ENCODE results near the gene TYK2. TPM values are rescaled to one million over a fixed set of nuclear protein-coding genes. Genes with fewer than 3 reads are reported as not detected.

TYK2 gene
- total RNA-seq, 3 donors from 2014 or later: 104 to 142 (median 123) TPM

DNA sequence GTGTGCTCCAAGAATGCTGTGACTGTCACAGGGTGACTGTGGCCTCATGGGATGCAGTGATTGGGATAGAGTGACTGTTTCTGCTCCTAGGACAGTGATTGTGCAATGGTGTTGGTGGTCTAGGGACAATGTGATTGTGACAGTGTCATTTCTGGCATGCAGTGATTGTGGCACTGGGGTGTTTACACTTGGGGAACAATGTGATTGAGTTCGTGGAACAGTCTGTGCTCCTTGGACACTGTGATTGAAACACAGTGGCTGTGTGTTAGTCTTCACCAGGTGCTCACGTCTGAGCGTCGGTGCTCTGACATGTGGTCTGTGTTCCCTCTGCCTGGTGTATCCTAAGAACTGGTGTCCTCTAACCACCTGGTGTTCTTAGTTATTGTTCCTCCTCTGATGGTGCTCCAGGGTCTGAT lies 41.7 kb upstream of the TYK2 start:
- DNase-seq (no peak), ATAC-seq (no peak)
- Histone ChIP-seq H3K4me3 (no peak overlapping the region), H3K36me3 (ENCODE audit: low read depth) (no peaks in the 10 kb centered on the region), H3K4me1 (ENCODE audit: low read depth) (peaks cover 33% of the 10 kb centered on the region), H3K9me3 (no peaks in the 10 kb centered on the region)
- TF ChIP-seq, protein P1, sequence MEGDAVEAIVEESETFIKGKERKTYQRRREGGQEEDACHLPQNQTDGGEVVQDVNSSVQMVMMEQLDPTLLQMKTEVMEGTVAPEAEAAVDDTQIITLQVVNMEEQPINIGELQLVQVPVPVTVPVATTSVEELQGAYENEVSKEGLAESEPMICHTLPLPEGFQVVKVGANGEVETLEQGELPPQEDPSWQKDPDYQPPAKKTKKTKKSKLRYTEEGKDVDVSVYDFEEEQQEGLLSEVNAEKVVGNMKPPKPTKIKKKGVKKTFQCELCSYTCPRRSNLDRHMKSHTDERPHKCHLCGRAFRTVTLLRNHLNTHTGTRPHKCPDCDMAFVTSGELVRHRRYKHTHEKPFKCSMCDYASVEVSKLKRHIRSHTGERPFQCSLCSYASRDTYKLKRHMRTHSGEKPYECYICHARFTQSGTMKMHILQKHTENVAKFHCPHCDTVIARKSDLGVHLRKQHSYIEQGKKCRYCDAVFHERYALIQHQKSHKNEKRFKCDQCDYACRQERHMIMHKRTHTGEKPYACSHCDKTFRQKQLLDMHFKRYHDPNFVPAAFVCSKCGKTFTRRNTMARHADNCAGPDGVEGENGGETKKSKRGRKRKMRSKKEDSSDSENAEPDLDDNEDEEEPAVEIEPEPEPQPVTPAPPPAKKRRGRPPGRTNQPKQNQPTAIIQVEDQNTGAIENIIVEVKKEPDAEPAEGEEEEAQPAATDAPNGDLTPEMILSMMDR (IDR thresholded peaks at IDR 0.05): no peak
- intact Hi-C loops (cut with DNase I, micrococcal nuclease): no loop called here

DNA sequence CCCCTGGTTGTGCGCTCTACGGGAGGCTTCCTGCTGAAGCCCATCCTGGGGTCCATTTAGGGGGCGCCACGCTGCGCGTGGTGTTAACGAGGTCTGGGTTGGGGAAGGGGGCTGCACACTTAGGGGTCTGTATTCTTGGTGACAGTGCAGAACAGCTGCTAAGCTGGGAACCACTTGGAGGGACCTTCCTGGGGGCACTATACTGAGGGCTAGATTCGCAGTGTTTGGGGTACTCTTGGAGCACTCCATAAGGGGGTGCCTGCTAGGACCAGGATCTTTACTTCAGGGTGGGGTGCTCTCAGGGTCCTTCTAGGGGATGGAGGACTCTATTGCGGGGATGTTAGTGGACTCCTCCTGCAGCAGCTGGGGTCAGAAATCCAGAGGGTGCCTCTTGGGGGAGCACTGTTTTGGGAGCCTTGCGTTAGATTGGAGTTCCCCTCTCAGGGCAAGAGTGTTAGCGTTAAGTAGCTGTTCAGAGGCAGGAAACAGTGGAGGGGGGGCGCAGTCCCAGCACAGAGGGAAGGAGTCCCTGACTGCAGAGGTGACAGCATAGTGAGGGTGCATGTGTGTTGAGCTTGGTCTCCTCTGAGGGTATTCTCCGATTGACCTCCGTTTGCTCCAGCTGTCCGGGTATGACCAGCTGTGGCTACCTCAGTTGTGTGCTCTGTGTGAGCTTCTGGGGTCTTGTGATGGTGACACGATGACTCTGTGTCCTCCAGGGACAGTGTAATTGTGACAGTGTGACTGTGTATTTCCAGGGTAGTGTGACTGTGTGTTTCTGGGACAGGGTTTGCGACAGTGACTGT lies 41.1 kb upstream of the TYK2 start:
- H3K4me1 ChIP-seq (ENCODE audit: low read depth): peaks cover 35% of the 10 kb centered on the region
- H3K36me3 ChIP-seq (ENCODE audit: low read depth): no peaks in the 10 kb centered on the region
- no peak overlapping the region for H3K4me3 ChIP-seq
- no peak for ATAC-seq
- intact Hi-C loops (cut with DNase I, micrococcal nuclease): no loop called here
- TF ChIP-seq, protein P1 (IDR thresholded peaks at IDR 0.05): no peak
- no peak for DNase-seq
- no peaks in the 10 kb centered on the region for H3K9me3 ChIP-seq

DNA sequence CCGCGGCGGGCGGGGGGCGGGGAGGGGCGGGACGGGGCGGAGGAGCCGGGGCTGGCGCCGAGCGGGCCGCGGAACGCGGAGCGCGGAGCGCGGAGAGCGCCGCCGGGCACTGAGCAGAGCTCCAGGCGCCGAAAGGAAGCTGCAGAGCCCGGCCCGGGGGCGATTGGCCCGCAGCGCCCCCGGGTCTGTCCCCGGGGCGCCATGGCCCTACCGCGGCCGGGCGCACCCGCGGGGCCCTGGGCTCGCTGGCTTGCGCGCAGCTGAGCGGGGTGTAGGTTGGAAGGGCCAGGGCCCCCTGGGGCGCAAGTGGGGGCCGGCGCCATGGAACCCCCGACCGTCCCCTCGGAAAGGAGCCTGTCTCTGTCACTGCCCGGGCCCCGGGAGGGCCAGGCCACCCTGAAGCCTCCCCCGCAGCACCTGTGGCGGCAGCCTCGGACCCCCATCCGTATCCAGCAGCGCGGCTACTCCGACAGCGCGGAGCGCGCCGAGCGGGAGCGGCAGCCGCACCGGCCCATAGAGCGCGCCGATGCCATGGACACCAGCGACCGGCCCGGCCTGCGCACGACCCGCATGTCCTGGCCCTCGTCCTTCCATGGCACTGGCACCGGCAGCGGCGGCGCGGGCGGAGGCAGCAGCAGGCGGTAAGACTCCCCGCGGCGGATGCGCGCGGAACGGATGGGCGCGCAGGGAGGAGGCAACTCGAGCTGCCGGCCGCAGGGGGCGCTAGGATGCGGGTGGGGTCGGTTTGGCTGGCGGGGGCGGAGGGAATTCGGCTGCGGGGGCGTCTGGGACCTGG lies 40.3 kb upstream of the TYK2 start, which contains the start of gene PDE4A:
PDE4A (plus strand) TSS at position 95 of the 796 bp plus-strand sequence; CDS start at position 322, 227 bp downstream.
- Histone ChIP-seq H3K4me1 (ENCODE audit: low read depth) (peaks cover 42% of the 10 kb centered on the region), H3K4me3 (no peak within 1 kb of the TSS), H3K9me3 (no peaks in the 10 kb centered on the region), H3K36me3 (ENCODE audit: low read depth) (no peaks in the 10 kb centered on the region)
- peak in 1 of 3 donors; percentile 61 for DNase-seq
- ATAC-seq: no peak
- TF ChIP-seq, protein P1 (IDR thresholded peaks at IDR 0.05): no peak
- intact Hi-C loops (cut with DNase I, micrococcal nuclease): no loop called here

DNA sequence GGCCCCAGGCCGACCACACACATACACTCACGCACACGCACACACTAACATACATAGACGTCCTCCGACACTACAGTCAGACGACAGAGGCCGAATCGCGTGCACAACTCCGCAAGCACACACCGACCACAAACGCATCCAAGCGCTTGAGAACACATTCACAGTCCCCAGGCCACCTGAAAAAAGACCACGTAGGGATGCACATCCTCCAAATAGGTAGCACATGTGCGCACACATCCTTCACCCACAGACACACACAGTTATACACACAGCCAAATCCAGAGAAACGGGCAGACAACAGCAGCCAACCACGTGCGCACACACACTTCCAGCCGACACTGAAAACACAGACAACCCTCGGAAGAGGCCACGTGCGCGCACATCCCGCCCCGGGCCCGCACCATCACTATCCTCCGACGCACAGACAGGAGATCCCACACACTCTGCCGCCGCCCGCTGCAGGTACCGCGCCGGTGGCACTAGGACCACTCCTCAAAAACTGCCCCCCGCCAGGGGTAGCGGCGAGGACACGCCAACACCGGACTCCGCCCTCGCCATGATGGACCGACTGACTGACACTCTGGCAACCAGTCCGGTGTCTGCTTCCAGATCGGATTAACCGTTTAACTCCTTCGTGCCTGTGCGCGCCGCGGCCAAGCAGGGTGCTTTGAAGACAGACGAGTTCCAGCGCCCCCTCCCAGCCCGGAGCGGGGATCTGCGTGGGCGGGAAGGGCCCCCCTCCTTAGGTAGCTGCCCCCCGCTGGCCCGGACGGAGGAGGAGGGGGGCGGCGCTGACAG lies 39.5 kb upstream of the TYK2 start:
- Histone ChIP-seq H3K4me3 (no peak overlapping the region), H3K4me1 (ENCODE audit: low read depth) (peaks cover 38% of the 10 kb centered on the region), H3K36me3 (ENCODE audit: low read depth) (no peaks in the 10 kb centered on the region), H3K9me3 (no peaks in the 10 kb centered on the region)
- ATAC-seq (no peak), DNase-seq (no peak)
- TF ChIP-seq, protein P1 (IDR thresholded peaks at IDR 0.05): no peak
- intact Hi-C loops (cut with DNase I, micrococcal nuclease): no loop called here

DNA sequence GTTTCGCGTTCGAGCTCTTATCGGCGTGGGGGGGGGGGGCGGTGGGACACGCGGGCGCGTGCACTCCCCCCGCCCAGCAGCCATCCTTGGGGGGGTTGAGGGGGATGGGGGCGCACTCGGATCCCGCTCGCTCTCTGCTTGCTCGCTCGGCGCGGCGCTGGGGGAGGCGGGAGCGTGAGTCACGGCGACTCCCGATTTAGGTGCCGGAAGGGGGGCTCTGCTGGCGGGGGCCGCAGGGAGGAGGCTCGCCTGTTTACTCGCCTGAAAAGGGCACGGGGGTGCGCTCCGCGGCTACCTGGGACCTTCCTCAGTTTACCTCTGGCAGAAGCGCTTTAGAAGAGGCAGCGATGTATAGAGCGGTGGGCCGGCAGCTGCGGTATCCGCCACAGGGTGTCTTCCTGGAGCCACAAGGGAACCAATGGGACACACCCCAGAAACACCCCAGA lies 38.9 kb upstream of the TYK2 start:
- DNase-seq (no peak), ATAC-seq (no peak)
- no peaks in the 10 kb centered on the region for H3K9me3 ChIP-seq
- H3K4me3 ChIP-seq: no peak overlapping the region
- intact Hi-C loops (cut with DNase I, micrococcal nuclease): no loop called here
- TF ChIP-seq, protein P1 (IDR thresholded peaks at IDR 0.05): no peak
- H3K36me3 ChIP-seq (ENCODE audit: low read depth): no peaks in the 10 kb centered on the region
- peaks cover 33% of the 10 kb centered on the region for H3K4me1 ChIP-seq (ENCODE audit: low read depth)
